HCT116 (cell line): Measurements from ENCODE around the gene IRX3. TPM values are rescaled to one million over a fixed set of nuclear protein-coding genes. Genes with fewer than 3 reads are reported as not detected.

ENCODE experiments used
- ATAC-seq: fragments of 200-7000 bp; cut with Tn5 transposase; 2 replicates; pipeline ENCODE4 v1.9.1; 2020; ENCODE audit warnings: mild to moderate bottlenecking, moderate library complexity
- BruUV-seq: library from RNA; stranded (reverse); fragments of 400-500 nt; replicated peaks from 2 replicates; lab custom pipeline; 2021; lab: Mats Ljungman, UMichigan
- CTCF ChIA-PET: fragments of 300-600 bp; sonication (Branson Sonifier 250); formaldehyde crosslinking; loops from one replicate; lab custom pipeline; 2021; ENCODE audit warnings: antibody characterized with exemption; lab: Charles Lee
- POLR2A ChIA-PET: fragments of 300-600, 350-600 bp; sonication (Branson Sonifier 250); formaldehyde crosslinking; loops from one replicate; lab custom pipeline; 2021; ENCODE audit warnings: antibody characterized with exemption; lab: Charles Lee
- RAD21 ChIA-PET, 2 experiments: fragments of 300-600 bp; sonication (Branson Sonifier 250); formaldehyde crosslinking; loops; one replicate each; lab custom pipeline; 2023; ENCODE audit warnings: low total read pairs in 2 of 2; ENCODE audit not compliant: uncharacterized antibody in 2 of 2, unreplicated experiment in 2 of 2, low non-redundant PET in 1 of 2; lab: Charles Lee
- DNase-seq: peaks from one replicate; pipeline ENCODE4 v3.0.0-alpha.2; 2010; ENCODE audit warnings: low read depth, low spot score
- H2AFZ ChIP-seq: fragments of 200-600 bp; shearing (Covaris generic), sonication (generic); 2 replicates; pipeline ENCODE4 v1.6.1; 2017; ENCODE audit warnings: low read depth, mixed run types, mixed read lengths, antibody characterized with exemption, low read length; ENCODE audit not compliant: poor library complexity, severe bottlenecking
- H3K27ac ChIP-seq: 2 replicates; pipeline ENCODE4 v1.5.1; 2012; ENCODE audit warnings: low read depth, low read length
- H3K27me3 ChIP-seq: fragments of 200-600 bp; sonication (generic); 2 replicates; pipeline ENCODE4 v1.6.1; 2016; ENCODE audit warnings: mixed run types, low read length, mixed read lengths; ENCODE audit not compliant: insufficient read depth
- H3K36me3 ChIP-seq, 2 experiments: fragments of 200-500 bp in 1 of 2; fragments of 200-600 bp in 1 of 2; sonication (Bioruptor generic) in 1 of 2; sonication (generic) in 1 of 2; 2 replicates each; pipeline versions ENCODE4 v1.5.1 to v1.6.1; 2014 to 2016; ENCODE audit warnings: low read length in 2 of 2, inconsistent platforms in 1 of 2, mixed read lengths in 1 of 2, mixed run types in 1 of 2; ENCODE audit not compliant: insufficient read depth in 2 of 2, control insufficient read depth in 1 of 2
- H3K4me1 ChIP-seq, 2 experiments: fragments of 200-600 bp in 1 of 2; sonication (generic) in 1 of 2; 2 replicates each; pipeline versions ENCODE4 v1.5.1 to v1.6.1; 2012 to 2017; ENCODE audit warnings: low read length in 2 of 2, inconsistent platforms in 1 of 2, mild to moderate bottlenecking in 1 of 2, mixed read lengths in 1 of 2, mixed run types in 1 of 2, moderate library complexity in 1 of 2; ENCODE audit not compliant: insufficient read depth in 2 of 2, control insufficient read depth in 1 of 2
- H3K4me2 ChIP-seq: fragments of 200-600 bp; sonication (generic); 2 replicates; pipeline ENCODE4 v1.6.1; 2017; ENCODE audit warnings: mixed run types, low read length, mixed read lengths
- H3K4me3 ChIP-seq, 2 experiments: fragments of 200-600 bp in 1 of 2; sonication (generic) in 1 of 2; replicated peaks in 1 of 2; 2 replicates each; pipeline ENCODE4 v1.5.1; 2011 to 2016; ENCODE audit warnings: low read length in 2 of 2, control low read depth in 1 of 2, low read depth in 1 of 2, mild to moderate bottlenecking in 1 of 2, mixed read lengths in 1 of 2, mixed run types in 1 of 2
- H3K79me2 ChIP-seq: fragments of 200-600 bp; sonication (generic); 2 replicates; pipeline ENCODE4 v1.6.1; 2017; ENCODE audit warnings: mild to moderate bottlenecking, mixed run types, low read length, moderate library complexity, mixed read lengths; ENCODE audit not compliant: insufficient read depth
- H3K9ac ChIP-seq: fragments of 200-600 bp; sonication (generic); 2 replicates; pipeline ENCODE4 v1.6.1; 2016; ENCODE audit warnings: low read length, mixed read lengths
- H3K9me2 ChIP-seq: fragments of 200-600 bp; sonication (generic), shearing (Covaris generic); 2 replicates; pipeline ENCODE4 v1.6.1; 2017; ENCODE audit warnings: mixed run types, mild to moderate bottlenecking, moderate library complexity; ENCODE audit not compliant: insufficient read depth
- H3K9me3 ChIP-seq, 2 experiments: fragments of 200-500 bp in 1 of 2; fragments of 200-600 bp in 1 of 2; sonication (Bioruptor generic) in 1 of 2; sonication (generic) in 1 of 2; 2 replicates each; pipeline ENCODE4 v1.6.1; 2014 to 2017; ENCODE audit warnings: low read length in 2 of 2, mixed read lengths in 2 of 2, inconsistent platforms in 1 of 2, low read depth in 1 of 2, mild to moderate bottlenecking in 1 of 2, mixed run types in 1 of 2, moderate library complexity in 1 of 2; ENCODE audit not compliant: control insufficient read depth in 1 of 2, insufficient read depth in 1 of 2
- H4K20me1 ChIP-seq: fragments of 200-600 bp; sonication (generic), shearing (Covaris generic); 2 replicates; pipeline ENCODE4 v1.6.1; 2017; ENCODE audit warnings: mixed run types, mild to moderate bottlenecking, moderate library complexity; ENCODE audit not compliant: insufficient read depth
- ATF3 ChIP-seq: IDR thresholded peaks from 2 replicates; pipeline ENCODE4 v1.6.1; 2012
- CEBPB ChIP-seq: IDR thresholded peaks from 2 replicates; pipeline ENCODE4 v1.6.1; 2012; ENCODE audit warnings: low read depth
- CTCF ChIP-seq, 3 experiments: fragments of 200-600 bp in 1 of 3; sonication (generic) in 1 of 3; IDR thresholded peaks in 2 of 3; conservative IDR thresholded peaks in 1 of 3; 2 replicates each; pipeline ENCODE4 v1.5.1; 2012 to 2017; ENCODE audit warnings: low read depth in 2 of 3, low read length in 2 of 3, antibody characterized with exemption in 1 of 3, borderline replicate concordance in 1 of 3, control low read depth in 1 of 3, mild to moderate bottlenecking in 1 of 3, mixed read lengths in 1 of 3, mixed run types in 1 of 3, moderate library complexity in 1 of 3; ENCODE audit not compliant: insufficient read depth in 1 of 3
- EGR1 ChIP-seq: IDR thresholded peaks from 2 replicates; pipeline ENCODE4 v1.6.1; 2012; ENCODE audit warnings: low read depth
- ELF1 ChIP-seq: IDR thresholded peaks from 2 replicates; pipeline ENCODE4 v1.6.1; 2012; ENCODE audit warnings: low read depth, borderline replicate concordance
- EZH2 ChIP-seq: fragments of 200-600 bp; sonication (generic); IDR thresholded peaks from 2 replicates; pipeline ENCODE4 v1.6.1; 2017; ENCODE audit warnings: antibody characterized with exemption, mixed run types
- EZH2phosphoT487 ChIP-seq: fragments of 200-600 bp; IDR thresholded peaks from 2 replicates; pipeline ENCODE4 v1.6.1; 2018; ENCODE audit warnings: antibody characterized with exemption, borderline replicate concordance
- FOSL1 ChIP-seq: IDR thresholded peaks from 2 replicates; pipeline ENCODE4 v1.6.1; 2012; ENCODE audit warnings: low read depth
- POLR2A ChIP-seq: IDR thresholded peaks from 2 replicates; pipeline ENCODE4 v1.7.0; 2011; ENCODE audit warnings: borderline replicate concordance; ENCODE audit not compliant: insufficient read depth, insufficient read length; ENCODE audit errors: extremely low read depth
- SIN3A ChIP-seq: IDR thresholded peaks from 2 replicates; pipeline ENCODE4 v1.6.1; 2012; ENCODE audit warnings: low read depth
- SP1 ChIP-seq: IDR thresholded peaks from 2 replicates; pipeline ENCODE4 v1.6.1; 2012; ENCODE audit warnings: low read depth
- ZBTB33 ChIP-seq: IDR thresholded peaks from 2 replicates; pipeline ENCODE4 v1.6.1; 2011; ENCODE audit warnings: mild to moderate bottlenecking, low read length, moderate library complexity; ENCODE audit not compliant: insufficient replicate concordance; ENCODE audit errors: extremely low read depth
- ZNF274 ChIP-seq: fragments of 200-500 bp; sonication (Bioruptor generic); IDR thresholded peaks from 2 replicates; pipeline ENCODE4 v1.6.1; 2014; ENCODE audit warnings: mild to moderate bottlenecking, low read depth, low read length, inconsistent platforms
- intact Hi-C: fragments of 100-400 bp; cut with micrococcal nuclease; formaldehyde crosslinking; loops from 2 replicates; pipeline ENCODE4 v1.10.0; 2022
- total RNA-seq: library from RNA; stranded (reverse); gene quantifications from one replicate; pipeline ENCODE4 v1.2.1, GENCODE V29; 2021; ENCODE audit not compliant: unreplicated experiment
- TF ChIP-seq, protein P1 (sequence below): IDR thresholded peaks from 2 replicates; pipeline ENCODE4 v1.6.1; 2012

IRX3 gene
- total RNA-seq, 1 experiment from 2014 or later = 2.0 TPM

GRCh38 chr16:54288030-54288834, 1.6 kb upstream of the IRX3 start:
- DNase-seq = no peak
- Histone ChIP-seq H3K27me3 (no peaks in the 10 kb centered on the region), H3K27ac (no peak overlapping the region), H3K79me2 (no peaks in the 10 kb centered on the region), H3K9me2 (no peaks in the 10 kb centered on the region), H3K4me3 (no peak overlapping the region), H3K9ac (no peak overlapping the region), H2AFZ (no peak overlapping the region), H4K20me1 (no peaks in the 10 kb centered on the region), H3K4me2 (peak overlapping the region; percentile 96; the same call in 1 of the 2 replicates), H3K36me3 (no peaks in the 10 kb centered on the region), H3K4me1 (peaks cover 7 to 13% of the 10 kb centered on the region in 2 experiments; a peak in 3 of 4 replicates), H3K9me3 (no peaks in the 10 kb centered on the region)
- intact Hi-C loops = loop anchor here (10.0 kb wide), 3 partner anchors 393 to 667 kb away; no protein-coding TSS in a partner anchor
- RAD21 ChIA-PET = no interaction called here
- CTCF ChIA-PET = no interaction called here
- BruUV-seq = no TSS peak
- TF ChIP-seq ATF3 (no peak), ELF1 (no peak), SIN3A (no peak), POLR2A (no peak), CEBPB (no peak), EGR1 (no peak), FOSL1 (no peak), EZH2phosphoT487 (no peak), CTCF (IDR thresholded peaks at IDR 0.05 in 2 of 3, conservative IDR thresholded peaks at IDR 0.05 in 1 of 3; ENCODE audit: borderline replicate concordance in 1 of 3, insufficient read depth in 1 of 3, low read depth in 2 of 3, low read length in 2 of 3) (no peak), SP1 (no peak), EZH2 (no peak), ZNF274 (no peak), ZBTB33 (no peak)
- TF ChIP-seq, protein P1, sequence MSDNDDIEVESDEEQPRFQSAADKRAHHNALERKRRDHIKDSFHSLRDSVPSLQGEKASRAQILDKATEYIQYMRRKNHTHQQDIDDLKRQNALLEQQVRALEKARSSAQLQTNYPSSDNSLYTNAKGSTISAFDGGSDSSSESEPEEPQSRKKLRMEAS = no peak
- POLR2A ChIA-PET = no interaction called here
- no peak for ATAC-seq
